ENCODE measurements around the gene METAP1D.

Gene METAP1D

GRCh38 chr2:172073518-172073917, 73.8 kb downstream of the METAP1D start:
- DNase-seq (ENCODE audit: extremely low read depth, low read depth), result no peak

GRCh38 chr2:172074254-172074653, 74.5 kb downstream of the METAP1D start:
- no peak for DNase-seq (ENCODE audit: extremely low read depth, low read depth)

More at GRCh38 chr2:172073518-172073917, 73.8 kb downstream of the METAP1D start:
- no peak for TF ChIP-seq CTCF (IDR thresholded peaks at IDR 0.05; ENCODE audit: low read depth, low read length)

GRCh38 chr2:172079416-172079815, 79.7 kb downstream of the METAP1D start:
- no peak for DNase-seq (ENCODE audit: extremely low read depth, low read depth)
- TF ChIP-seq CTCF (IDR thresholded peaks at IDR 0.05; ENCODE audit: low read depth, low read length), result no peak

More at GRCh38 chr2:172074254-172074653, 74.5 kb downstream of the METAP1D start:
- TF ChIP-seq CTCF (IDR thresholded peaks at IDR 0.05; ENCODE audit: low read depth, low read length), result no peak

- no peak for TF ChIP-seq CTCF (IDR thresholded peaks at IDR 0.05; ENCODE audit: low read depth, low read length)
- DNase-seq (ENCODE audit: extremely low read depth, low read depth), result no peak
Measured at GRCh38 chr2:172079838-172080640, 80.3 kb downstream of the METAP1D start.

GRCh38 chr2:172080641-172081220, 81.0 kb downstream of the METAP1D start:
- no peak for TF ChIP-seq CTCF (IDR thresholded peaks at IDR 0.05; ENCODE audit: low read depth, low read length)
- DNase-seq (ENCODE audit: extremely low read depth, low read depth), result no peak

- no peak for DNase-seq (ENCODE audit: extremely low read depth, low read depth)
- TF ChIP-seq CTCF (IDR thresholded peaks at IDR 0.05; ENCODE audit: low read depth, low read length), result no peak
Measured at GRCh38 chr2:172081221-172082022, 81.7 kb downstream of the METAP1D start.

Measured in AG09319 (cell line).